ENCODE results near the gene ZNF592.

Gene ZNF592

DNA sequence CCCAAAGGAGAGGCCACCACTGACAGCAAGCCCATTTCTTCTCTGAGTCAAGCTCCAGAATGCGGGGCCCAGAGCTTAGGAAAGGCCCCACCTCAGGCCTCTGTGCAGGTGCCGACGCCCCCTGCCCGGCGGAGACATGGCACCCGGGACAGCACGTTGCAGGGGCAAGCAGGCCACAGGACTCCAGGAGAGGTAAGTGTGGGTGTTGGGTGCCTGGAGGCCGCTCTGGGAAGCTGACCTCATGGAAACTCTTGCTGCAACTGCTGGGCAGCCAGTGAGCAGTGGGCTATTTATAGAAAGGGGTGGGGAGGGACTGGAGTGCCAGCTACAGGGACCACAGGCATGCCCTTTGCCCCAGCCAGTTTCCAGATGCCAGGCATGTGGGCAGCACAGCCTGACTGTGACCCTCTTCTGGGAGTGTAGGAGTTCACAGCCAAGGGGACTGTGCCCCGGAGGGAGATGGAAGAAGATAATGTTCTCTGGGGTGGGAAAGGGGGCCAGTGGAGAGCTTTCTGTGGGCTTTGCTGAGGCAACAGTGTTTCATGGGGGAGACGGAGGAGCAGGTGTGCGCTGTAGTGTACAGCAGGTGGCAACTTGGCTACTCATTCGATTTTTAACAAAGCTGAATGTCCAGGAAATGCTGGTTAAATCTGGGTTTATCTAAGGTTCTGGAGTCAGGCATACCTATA is 92.5 kb downstream of the ZNF592 start (continued):
- TF ChIP-seq, protein P1, sequence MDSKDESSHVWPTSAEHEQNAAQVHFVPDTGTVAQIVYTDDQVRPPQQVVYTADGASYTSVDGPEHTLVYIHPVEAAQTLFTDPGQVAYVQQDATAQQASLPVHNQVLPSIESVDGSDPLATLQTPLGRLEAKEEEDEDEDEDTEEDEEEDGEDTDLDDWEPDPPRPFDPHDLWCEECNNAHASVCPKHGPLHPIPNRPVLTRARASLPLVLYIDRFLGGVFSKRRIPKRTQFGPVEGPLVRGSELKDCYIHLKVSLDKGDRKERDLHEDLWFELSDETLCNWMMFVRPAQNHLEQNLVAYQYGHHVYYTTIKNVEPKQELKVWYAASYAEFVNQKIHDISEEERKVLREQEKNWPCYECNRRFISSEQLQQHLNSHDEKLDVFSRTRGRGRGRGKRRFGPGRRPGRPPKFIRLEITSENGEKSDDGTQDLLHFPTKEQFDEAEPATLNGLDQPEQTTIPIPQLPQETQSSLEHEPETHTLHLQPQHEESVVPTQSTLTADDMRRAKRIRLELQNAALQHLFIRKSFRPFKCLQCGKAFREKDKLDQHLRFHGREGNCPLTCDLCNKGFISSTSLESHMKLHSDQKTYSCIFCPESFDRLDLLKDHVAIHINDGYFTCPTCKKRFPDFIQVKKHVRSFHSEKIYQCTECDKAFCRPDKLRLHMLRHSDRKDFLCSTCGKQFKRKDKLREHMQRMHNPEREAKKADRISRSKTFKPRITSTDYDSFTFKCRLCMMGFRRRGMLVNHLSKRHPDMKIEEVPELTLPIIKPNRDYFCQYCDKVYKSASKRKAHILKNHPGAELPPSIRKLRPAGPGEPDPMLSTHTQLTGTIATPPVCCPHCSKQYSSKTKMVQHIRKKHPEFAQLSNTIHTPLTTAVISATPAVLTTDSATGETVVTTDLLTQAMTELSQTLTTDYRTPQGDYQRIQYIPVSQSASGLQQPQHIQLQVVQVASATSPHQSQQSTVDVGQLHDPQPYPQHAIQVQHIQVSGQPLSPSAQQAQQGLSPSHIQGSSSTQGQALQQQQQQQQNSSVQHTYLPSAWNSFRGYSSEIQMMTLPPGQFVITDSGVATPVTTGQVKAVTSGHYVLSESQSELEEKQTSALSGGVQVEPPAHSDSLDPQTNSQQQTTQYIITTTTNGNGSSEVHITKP (tag by site-specific recombination; IDR thresholded peaks at IDR 0.05) = no peak
- no peak for TF ChIP-seq GFI1B (tag by site-specific recombination; IDR thresholded peaks at IDR 0.05)
- TF ChIP-seq TRIM28 (IDR thresholded peaks at IDR 0.05; ENCODE audit: borderline replicate concordance, low read length) = no peak
- TF ChIP-seq ZFP3 (tag by site-specific recombination; IDR thresholded peaks at IDR 0.05; ENCODE audit: low read depth) = no peak
- no peak for TF ChIP-seq HOXA7 (CRISPR knock-in tag; IDR thresholded peaks at IDR 0.05; ENCODE audit: borderline replicate concordance)
- no peak for TF ChIP-seq ZNF211 (tag by site-specific recombination; IDR thresholded peaks at IDR 0.05; ENCODE audit: low read depth)
- TF ChIP-seq, protein P2, sequence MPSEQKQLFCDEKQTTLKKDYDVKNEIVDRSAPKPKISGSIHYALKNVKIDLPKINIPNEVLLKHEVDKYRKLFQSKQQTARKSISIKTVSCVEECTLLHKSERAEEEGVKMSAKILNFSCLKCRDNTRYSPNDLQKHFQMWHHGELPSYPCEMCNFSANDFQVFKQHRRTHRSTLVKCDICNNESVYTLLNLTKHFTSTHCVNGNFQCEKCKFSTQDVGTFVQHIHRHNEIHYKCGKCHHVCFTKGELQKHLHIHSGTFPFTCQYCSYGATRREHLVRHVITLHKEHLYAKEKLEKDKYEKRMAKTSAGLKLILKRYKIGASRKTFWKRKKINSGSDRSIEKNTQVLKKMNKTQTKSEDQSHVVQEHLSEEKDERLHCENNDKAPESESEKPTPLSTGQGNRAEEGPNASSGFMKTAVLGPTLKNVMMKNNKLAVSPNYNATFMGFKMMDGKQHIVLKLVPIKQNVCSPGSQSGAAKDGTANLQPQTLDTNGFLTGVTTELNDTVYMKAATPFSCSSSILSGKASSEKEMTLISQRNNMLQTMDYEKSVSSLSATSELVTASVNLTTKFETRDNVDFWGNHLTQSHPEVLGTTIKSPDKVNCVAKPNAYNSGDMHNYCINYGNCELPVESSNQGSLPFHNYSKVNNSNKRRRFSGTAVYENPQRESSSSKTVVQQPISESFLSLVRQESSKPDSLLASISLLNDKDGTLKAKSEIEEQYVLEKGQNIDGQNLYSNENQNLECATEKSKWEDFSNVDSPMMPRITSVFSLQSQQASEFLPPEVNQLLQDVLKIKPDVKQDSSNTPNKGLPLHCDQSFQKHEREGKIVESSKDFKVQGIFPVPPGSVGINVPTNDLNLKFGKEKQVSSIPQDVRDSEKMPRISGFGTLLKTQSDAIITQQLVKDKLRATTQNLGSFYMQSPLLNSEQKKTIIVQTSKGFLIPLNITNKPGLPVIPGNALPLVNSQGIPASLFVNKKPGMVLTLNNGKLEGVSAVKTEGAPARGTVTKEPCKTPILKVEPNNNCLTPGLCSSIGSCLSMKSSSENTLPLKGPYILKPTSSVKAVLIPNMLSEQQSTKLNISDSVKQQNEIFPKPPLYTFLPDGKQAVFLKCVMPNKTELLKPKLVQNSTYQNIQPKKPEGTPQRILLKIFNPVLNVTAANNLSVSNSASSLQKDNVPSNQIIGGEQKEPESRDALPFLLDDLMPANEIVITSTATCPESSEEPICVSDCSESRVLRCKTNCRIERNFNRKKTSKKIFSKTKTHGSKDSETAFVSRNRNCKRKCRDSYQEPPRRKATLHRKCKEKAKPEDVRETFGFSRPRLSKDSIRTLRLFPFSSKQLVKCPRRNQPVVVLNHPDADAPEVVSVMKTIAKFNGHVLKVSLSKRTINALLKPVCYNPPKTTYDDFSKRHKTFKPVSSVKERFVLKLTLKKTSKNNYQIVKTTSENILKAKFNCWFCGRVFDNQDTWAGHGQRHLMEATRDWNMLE (tag by site-specific recombination; conservative IDR thresholded peaks at IDR 0.05; ENCODE audit: low read depth) = no peak
- TF ChIP-seq, protein P3, sequence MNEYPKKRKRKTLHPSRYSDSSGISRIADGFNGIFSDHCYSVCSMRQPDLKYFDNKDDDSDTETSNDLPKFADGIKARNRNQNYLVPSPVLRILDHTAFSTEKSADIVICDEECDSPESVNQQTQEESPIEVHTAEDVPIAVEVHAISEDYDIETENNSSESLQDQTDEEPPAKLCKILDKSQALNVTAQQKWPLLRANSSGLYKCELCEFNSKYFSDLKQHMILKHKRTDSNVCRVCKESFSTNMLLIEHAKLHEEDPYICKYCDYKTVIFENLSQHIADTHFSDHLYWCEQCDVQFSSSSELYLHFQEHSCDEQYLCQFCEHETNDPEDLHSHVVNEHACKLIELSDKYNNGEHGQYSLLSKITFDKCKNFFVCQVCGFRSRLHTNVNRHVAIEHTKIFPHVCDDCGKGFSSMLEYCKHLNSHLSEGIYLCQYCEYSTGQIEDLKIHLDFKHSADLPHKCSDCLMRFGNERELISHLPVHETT (tag by site-specific recombination; IDR thresholded peaks at IDR 0.05) = no peak
- TF ChIP-seq, protein P4, sequence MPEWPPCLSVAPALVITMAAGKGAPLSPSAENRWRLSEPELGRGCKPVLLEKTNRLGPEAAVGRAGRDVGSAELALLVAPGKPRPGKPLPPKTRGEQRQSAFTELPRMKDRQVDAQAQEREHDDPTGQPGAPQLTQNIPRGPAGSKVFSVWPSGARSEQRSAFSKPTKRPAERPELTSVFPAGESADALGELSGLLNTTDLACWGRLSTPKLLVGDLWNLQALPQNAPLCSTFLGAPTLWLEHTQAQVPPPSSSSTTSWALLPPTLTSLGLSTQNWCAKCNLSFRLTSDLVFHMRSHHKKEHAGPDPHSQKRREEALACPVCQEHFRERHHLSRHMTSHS (tag by site-specific recombination; IDR thresholded peaks at IDR 0.05) = no peak
- TF ChIP-seq, protein P5, sequence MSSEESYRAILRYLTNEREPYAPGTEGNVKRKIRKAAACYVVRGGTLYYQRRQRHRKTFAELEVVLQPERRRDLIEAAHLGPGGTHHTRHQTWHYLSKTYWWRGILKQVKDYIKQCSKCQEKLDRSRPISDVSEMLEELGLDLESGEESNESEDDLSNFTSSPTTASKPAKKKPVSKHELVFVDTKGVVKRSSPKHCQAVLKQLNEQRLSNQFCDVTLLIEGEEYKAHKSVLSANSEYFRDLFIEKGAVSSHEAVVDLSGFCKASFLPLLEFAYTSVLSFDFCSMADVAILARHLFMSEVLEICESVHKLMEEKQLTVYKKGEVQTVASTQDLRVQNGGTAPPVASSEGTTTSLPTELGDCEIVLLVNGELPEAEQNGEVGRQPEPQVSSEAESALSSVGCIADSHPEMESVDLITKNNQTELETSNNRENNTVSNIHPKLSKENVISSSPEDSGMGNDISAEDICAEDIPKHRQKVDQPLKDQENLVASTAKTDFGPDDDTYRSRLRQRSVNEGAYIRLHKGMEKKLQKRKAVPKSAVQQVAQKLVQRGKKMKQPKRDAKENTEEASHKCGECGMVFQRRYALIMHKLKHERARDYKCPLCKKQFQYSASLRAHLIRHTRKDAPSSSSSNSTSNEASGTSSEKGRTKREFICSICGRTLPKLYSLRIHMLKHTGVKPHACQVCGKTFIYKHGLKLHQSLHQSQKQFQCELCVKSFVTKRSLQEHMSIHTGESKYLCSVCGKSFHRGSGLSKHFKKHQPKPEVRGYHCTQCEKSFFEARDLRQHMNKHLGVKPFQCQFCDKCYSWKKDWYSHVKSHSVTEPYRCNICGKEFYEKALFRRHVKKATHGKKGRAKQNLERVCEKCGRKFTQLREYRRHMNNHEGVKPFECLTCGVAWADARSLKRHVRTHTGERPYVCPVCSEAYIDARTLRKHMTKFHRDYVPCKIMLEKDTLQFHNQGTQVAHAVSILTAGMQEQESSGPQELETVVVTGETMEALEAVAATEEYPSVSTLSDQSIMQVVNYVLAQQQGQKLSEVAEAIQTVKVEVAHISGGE (tag by site-specific recombination; conservative IDR thresholded peaks at IDR 0.05; ENCODE audit: low read depth) = no peak
- TF ChIP-seq, protein P6, sequence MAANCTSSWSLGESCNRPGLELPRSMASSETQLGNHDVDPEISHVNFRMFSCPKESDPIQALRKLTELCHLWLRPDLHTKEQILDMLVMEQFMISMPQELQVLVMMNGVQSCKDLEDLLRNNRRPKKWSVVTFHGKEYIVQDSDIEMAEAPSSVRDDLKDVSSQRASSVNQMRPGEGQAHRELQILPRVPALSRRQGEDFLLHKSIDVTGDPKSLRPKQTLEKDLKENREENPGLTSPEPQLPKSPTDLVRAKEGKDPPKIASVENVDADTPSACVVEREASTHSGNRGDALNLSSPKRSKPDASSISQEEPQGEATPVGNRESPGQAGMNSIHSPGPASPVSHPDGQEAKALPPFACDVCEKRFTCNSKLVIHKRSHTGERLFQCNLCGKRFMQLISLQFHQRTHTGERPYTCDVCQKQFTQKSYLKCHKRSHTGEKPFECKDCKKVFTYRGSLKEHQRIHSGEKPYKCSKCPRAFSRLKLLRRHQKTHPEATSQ (tag by site-specific recombination; IDR thresholded peaks at IDR 0.05) = no peak
- TF ChIP-seq, protein P7, sequence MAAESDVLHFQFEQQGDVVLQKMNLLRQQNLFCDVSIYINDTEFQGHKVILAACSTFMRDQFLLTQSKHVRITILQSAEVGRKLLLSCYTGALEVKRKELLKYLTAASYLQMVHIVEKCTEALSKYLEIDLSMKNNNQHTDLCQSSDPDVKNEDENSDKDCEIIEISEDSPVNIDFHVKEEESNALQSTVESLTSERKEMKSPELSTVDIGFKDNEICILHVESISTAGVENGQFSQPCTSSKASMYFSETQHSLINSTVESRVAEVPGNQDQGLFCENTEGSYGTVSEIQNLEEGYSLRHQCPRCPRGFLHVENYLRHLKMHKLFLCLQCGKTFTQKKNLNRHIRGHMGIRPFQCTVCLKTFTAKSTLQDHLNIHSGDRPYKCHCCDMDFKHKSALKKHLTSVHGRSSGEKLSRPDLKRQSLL (tag by site-specific recombination; IDR thresholded peaks at IDR 0.05) = no peak
- TF ChIP-seq SALL2 (tag by site-specific recombination; IDR thresholded peaks at IDR 0.05; ENCODE audit: borderline replicate concordance) = no peak
- TF ChIP-seq ZNF529 (tag by site-specific recombination; IDR thresholded peaks at IDR 0.05; ENCODE audit: insufficient replicate concordance) = no peak
- no peak for TF ChIP-seq ZNF776 (tag by site-specific recombination; IDR thresholded peaks at IDR 0.05; ENCODE audit: borderline replicate concordance)
- peak; percentile 55 for TF ChIP-seq ZFHX2 (tag by site-specific recombination; conservative IDR thresholded peaks at IDR 0.05)
- TF ChIP-seq ZNF394 (tag by site-specific recombination; IDR thresholded peaks at IDR 0.05; ENCODE audit: borderline replicate concordance) = no peak
- no peak for TF ChIP-seq ZNF266 (tag by site-specific recombination; IDR thresholded peaks at IDR 0.05; ENCODE audit: low read depth)
